ENCODE data around the gene SLC22A3. TPM values are rescaled to one million over a fixed set of nuclear protein-coding genes. Genes with fewer than 3 reads are reported as not detected.

The SLC22A3 gene
- total RNA-seq, 1 donor from 2014 or later: 0.18 TPM

GRCh38 chr6:160489091-160489490, 140.9 kb downstream of the SLC22A3 start:
- Mint-ChIP-seq H3K9me3 (ENCODE audit: unreplicated experiment) (no peaks in the 10 kb centered on the region), H3K36me3 (ENCODE audit: low read depth, unreplicated experiment) (no peaks in the 10 kb centered on the region), H3K27me3 (ENCODE audit: unreplicated experiment) (no peaks in the 10 kb centered on the region), H3K27ac (ENCODE audit: unreplicated experiment) (no peak overlapping the region), H3K4me3 (ENCODE audit: unreplicated experiment) (no peak overlapping the region), H3K4me1 (ENCODE audit: unreplicated experiment) (no peaks in the 10 kb centered on the region)
- DNase-seq (ENCODE audit: low spot score): no peak
- TF ChIP-seq CTCF (IDR thresholded peaks at IDR 0.05; ENCODE audit: unreplicated experiment): no peak

DNA sequence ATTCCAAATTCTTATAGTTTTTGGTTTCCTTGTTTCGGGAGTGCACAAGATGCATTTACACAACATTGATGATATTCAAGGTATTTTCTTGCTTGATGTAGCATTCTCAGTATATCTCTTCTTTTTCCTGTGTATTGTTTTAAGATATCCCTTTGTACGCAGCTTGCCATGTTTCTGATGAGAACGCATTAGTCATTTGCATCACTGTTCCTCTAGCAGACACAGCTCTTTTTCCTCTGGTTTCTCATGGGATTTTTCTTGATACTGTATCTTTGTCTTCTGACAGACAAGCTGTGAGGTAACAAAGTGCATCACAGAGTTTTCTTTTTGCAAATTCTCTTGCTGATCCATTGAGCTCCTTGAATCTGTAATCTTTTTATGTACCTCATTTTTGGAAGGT, 146.4 kb downstream of the SLC22A3 start:
- Mint-ChIP-seq H3K4me3 (ENCODE audit: unreplicated experiment) (no peak overlapping the region), H3K4me1 (ENCODE audit: unreplicated experiment) (no peaks in the 10 kb centered on the region), H3K36me3 (ENCODE audit: low read depth, unreplicated experiment) (no peaks in the 10 kb centered on the region), H3K27ac (ENCODE audit: unreplicated experiment) (no peak overlapping the region), H3K27me3 (ENCODE audit: unreplicated experiment) (no peaks in the 10 kb centered on the region), H3K9me3 (ENCODE audit: unreplicated experiment) (no peaks in the 10 kb centered on the region)
- no peak for TF ChIP-seq CTCF (IDR thresholded peaks at IDR 0.05; ENCODE audit: unreplicated experiment)
- DNase-seq (ENCODE audit: low spot score): no peak

DNA sequence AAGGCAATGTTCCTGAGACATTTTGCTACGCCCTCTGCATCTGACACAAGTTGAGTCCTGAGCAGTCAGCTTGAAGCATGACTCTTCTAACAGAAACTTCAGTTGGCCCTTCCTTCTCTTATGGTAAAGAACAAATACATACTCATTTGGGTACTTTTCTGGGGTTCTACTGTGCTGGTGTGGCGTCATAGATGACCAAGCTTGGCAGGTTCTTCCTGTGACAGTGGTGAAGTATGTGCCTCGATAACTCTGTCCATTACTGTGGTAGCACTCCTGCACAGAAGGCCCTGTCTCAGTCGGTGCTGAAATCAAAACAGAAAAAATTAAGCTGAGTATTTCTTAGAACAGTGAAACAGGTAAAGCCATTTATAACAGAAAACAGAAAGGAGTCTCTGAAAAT, 152.5 kb downstream of the SLC22A3 start:
- Mint-ChIP-seq H3K27me3 (ENCODE audit: unreplicated experiment) (no peaks in the 10 kb centered on the region), H3K9me3 (ENCODE audit: unreplicated experiment) (peaks cover 6% of the 10 kb centered on the region), H3K27ac (ENCODE audit: unreplicated experiment) (no peak overlapping the region), H3K4me1 (ENCODE audit: unreplicated experiment) (no peaks in the 10 kb centered on the region), H3K36me3 (ENCODE audit: low read depth, unreplicated experiment) (no peaks in the 10 kb centered on the region), H3K4me3 (ENCODE audit: unreplicated experiment) (no peak overlapping the region)
- no peak for DNase-seq (ENCODE audit: low spot score)
- no peak for TF ChIP-seq CTCF (IDR thresholded peaks at IDR 0.05; ENCODE audit: unreplicated experiment)

Other genes with a start within 250 kb of the SLC22A3 start
- gene SLC22A1, start 226.6 kb upstream of the SLC22A3 start, total RNA-seq (ENCODE audit: unreplicated experiment): 2.7 TPM
- not detected for gene SLC22A2, start 89.6 kb upstream of the SLC22A3 start, total RNA-seq (ENCODE audit: unreplicated experiment)